Peyer's patch (tissue), 4 donors: ENCODE measurements around the gene NLK.

Source experiments
- POLR2A ChIP-seq, 2 donors: fragments of 450-650 bp; IDR thresholded peaks; one replicate each; pipeline ENCODE4 v1.5.1; 2017; ENCODE audit warnings: antibody characterized with exemption in 2 of 2, mild to moderate bottlenecking in 2 of 2, moderate library complexity in 2 of 2
- TF ChIP-seq, protein P1 (sequence below), 6 experiments: fragments of 450-650 bp in 4 of 6; fragments of 200-600 bp in 2 of 6; sonication (generic) in 1 of 6; IDR thresholded peaks; one replicate each; pipeline ENCODE4 v1.5.1; 2017 to 2019; ENCODE audit warnings: antibody characterized with exemption in 6 of 6, mild to moderate bottlenecking in 3 of 6, moderate library complexity in 1 of 6

DNA sequence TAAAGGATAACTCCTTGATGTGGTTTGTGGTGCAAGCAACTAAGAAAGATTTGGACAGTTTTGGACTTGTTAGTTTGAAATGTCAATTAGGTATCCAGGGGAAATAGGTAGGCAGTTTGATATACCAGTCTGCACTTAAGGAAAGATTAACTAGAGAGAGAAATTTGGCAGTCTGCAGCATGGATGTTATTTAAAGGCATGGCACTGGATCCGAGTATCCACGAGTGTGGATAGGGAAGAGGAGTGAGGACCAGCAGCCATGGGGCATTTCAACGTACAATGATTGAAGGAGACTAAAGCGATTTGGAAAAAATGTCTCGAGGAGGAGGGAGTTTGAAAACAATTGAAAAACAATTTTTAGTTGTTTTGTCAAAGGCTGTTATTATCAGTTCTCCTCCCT lies 117.4 kb downstream of the NLK start:
- no peak for TF ChIP-seq POLR2A (IDR thresholded peaks at IDR 0.05)
- TF ChIP-seq, protein P1, sequence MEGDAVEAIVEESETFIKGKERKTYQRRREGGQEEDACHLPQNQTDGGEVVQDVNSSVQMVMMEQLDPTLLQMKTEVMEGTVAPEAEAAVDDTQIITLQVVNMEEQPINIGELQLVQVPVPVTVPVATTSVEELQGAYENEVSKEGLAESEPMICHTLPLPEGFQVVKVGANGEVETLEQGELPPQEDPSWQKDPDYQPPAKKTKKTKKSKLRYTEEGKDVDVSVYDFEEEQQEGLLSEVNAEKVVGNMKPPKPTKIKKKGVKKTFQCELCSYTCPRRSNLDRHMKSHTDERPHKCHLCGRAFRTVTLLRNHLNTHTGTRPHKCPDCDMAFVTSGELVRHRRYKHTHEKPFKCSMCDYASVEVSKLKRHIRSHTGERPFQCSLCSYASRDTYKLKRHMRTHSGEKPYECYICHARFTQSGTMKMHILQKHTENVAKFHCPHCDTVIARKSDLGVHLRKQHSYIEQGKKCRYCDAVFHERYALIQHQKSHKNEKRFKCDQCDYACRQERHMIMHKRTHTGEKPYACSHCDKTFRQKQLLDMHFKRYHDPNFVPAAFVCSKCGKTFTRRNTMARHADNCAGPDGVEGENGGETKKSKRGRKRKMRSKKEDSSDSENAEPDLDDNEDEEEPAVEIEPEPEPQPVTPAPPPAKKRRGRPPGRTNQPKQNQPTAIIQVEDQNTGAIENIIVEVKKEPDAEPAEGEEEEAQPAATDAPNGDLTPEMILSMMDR (IDR thresholded peaks at IDR 0.05): no peak
